Gastrocnemius medialis (tissue), 4 donors: Measurements from ENCODE around the gene TRIM71. TPM values are rescaled to one million over a fixed set of nuclear protein-coding genes. Genes with fewer than 3 reads are reported as not detected.

Experiments used
- ATAC-seq, 2 donors: fragments of 150-250 bp; one replicate each; pipeline ENCODE4 v1.9.1; 2016
- DNase-seq, 2 donors: peaks; one replicate each; pipeline ENCODE4 v3.0.0-alpha.2; 2019
- H3K27ac ChIP-seq, 4 donors: fragments of 200-600 bp; sonication (generic); 1 replicate in 1 of 4; 2 replicates in 3 of 4; pipeline ENCODE4 v1.5.1; 2016 to 2018; ENCODE audit warnings: mild to moderate bottlenecking in 2 of 4, moderate library complexity in 1 of 4
- H3K27me3 ChIP-seq, 3 donors: fragments of 200-600 bp; sonication (generic) in 2 of 3; 1 replicate in 1 of 3; 2 replicates in 2 of 3; pipeline versions ENCODE4 v1.5.1 to v1.6.0; 2016 to 2019; ENCODE audit warnings: mild to moderate bottlenecking in 1 of 3, moderate library complexity in 1 of 3
- H3K36me3 ChIP-seq, 2 donors: fragments of 200-600 bp; sonication (generic) in 1 of 2; one replicate each; pipeline ENCODE4 v1.5.1; 2017 to 2018
- H3K4me1 ChIP-seq, 2 donors: fragments of 200-600 bp; sonication (generic) in 1 of 2; one replicate each; pipeline ENCODE4 v1.5.1; 2016 to 2017; ENCODE audit warnings: mild to moderate bottlenecking in 2 of 2
- H3K4me3 ChIP-seq, 4 donors: fragments of 200-600 bp; sonication (generic) in 3 of 4; 1 replicate in 1 of 4; 2 replicates in 3 of 4; pipeline ENCODE4 v1.5.1; 2016 to 2019; ENCODE audit warnings: mild to moderate bottlenecking in 2 of 4
- H3K9me3 ChIP-seq, 3 donors: fragments of 200-600 bp; sonication (generic) in 2 of 3; 1 replicate in 1 of 3; 2 replicates in 2 of 3; pipeline ENCODE4 v1.5.1; 2016 to 2019
- POLR2A ChIP-seq, 2 donors: fragments of 450-650 bp; IDR thresholded peaks; one replicate each; pipeline ENCODE4 v1.6.1; 2017; ENCODE audit warnings: antibody characterized with exemption in 2 of 2, mild to moderate bottlenecking in 2 of 2, moderate library complexity in 2 of 2
- in situ Hi-C, 4 donors: fragments of 200-750 bp; cut with MboI; loops; one replicate each; pipeline versions ENCODE4 v1.15.0 to v1.8.0; 2017; ENCODE audit warnings: low sequenced_read_pairs in 4 of 4
- intact Hi-C: fragments of 100-400 bp; cut with DNase I; formaldehyde crosslinking; loops from one replicate; pipeline ENCODE4 v1.15.1; 2023; ENCODE audit warnings: low total_unique reads
- total RNA-seq, 4 donors: library from RNA; depleted of rRNA; stranded (reverse); fragments of >200 nt; gene quantifications; one replicate each; pipeline versions ENCODE4 v1.1.0 to v1.2.3, GENCODE V29; 2016
- TF ChIP-seq, protein P1 (sequence below), 5 experiments: fragments of 450-650 bp in 3 of 5; fragments of 200-600 bp in 2 of 5; sonication (generic) in 2 of 5; IDR thresholded peaks in 4 of 5; conservative IDR thresholded peaks in 1 of 5; 1 replicate in 4 of 5; 2 replicates in 1 of 5; pipeline ENCODE4 v1.5.1; 2016 to 2019; ENCODE audit warnings: antibody characterized with exemption in 5 of 5, mild to moderate bottlenecking in 3 of 5, moderate library complexity in 3 of 5

The TRIM71 gene
- total RNA-seq, 4 donors from 2014 or later = not detected

DNA sequence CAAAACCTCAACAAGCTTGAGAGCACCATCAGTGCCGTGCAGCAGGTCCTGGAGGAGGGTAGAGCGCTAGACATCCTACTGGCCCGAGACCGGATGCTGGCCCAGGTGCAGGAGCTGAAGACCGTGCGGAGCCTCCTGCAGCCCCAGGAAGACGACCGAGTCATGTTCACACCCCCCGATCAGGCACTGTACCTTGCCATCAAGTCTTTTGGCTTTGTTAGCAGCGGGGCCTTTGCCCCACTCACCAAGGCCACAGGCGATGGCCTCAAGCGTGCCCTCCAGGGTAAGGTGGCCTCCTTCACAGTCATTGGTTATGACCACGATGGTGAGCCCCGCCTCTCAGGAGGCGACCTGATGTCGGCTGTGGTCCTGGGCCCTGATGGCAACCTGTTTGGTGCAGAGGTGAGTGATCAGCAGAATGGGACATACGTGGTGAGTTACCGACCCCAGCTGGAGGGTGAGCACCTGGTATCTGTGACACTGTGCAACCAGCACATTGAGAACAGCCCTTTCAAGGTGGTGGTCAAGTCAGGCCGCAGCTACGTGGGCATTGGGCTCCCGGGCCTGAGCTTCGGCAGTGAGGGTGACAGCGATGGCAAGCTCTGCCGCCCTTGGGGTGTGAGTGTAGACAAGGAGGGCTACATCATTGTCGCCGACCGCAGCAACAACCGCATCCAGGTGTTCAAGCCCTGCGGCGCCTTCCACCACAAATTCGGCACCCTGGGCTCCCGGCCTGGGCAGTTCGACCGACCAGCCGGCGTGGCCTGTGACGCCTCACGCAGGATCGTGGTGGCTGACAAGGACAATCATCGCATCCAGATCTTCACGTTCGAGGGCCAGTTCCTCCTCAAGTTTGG is 72.9 kb downstream of the TRIM71 start:
- Histone ChIP-seq H3K9me3 (no peaks in the 10 kb centered on the region), H3K4me1 (no peaks in the 10 kb centered on the region), H3K4me3 (no peak overlapping the region), H3K36me3 (no peaks in the 10 kb centered on the region), H3K27me3 (peaks cover 0 to 4% (median 0%) of the 10 kb centered on the region in 3 donors), H3K27ac (no peak overlapping the region)
- intact Hi-C loops (no loop called here), in situ Hi-C loops (no loop called here)
- DNase-seq (no peak), ATAC-seq (no peak)
- TF ChIP-seq POLR2A (IDR thresholded peaks at IDR 0.05) = no peak
- TF ChIP-seq, protein P1, sequence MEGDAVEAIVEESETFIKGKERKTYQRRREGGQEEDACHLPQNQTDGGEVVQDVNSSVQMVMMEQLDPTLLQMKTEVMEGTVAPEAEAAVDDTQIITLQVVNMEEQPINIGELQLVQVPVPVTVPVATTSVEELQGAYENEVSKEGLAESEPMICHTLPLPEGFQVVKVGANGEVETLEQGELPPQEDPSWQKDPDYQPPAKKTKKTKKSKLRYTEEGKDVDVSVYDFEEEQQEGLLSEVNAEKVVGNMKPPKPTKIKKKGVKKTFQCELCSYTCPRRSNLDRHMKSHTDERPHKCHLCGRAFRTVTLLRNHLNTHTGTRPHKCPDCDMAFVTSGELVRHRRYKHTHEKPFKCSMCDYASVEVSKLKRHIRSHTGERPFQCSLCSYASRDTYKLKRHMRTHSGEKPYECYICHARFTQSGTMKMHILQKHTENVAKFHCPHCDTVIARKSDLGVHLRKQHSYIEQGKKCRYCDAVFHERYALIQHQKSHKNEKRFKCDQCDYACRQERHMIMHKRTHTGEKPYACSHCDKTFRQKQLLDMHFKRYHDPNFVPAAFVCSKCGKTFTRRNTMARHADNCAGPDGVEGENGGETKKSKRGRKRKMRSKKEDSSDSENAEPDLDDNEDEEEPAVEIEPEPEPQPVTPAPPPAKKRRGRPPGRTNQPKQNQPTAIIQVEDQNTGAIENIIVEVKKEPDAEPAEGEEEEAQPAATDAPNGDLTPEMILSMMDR (IDR thresholded peaks at IDR 0.05 in 4 of 5, conservative IDR thresholded peaks at IDR 0.05 in 1 of 5) = no peak

DNA sequence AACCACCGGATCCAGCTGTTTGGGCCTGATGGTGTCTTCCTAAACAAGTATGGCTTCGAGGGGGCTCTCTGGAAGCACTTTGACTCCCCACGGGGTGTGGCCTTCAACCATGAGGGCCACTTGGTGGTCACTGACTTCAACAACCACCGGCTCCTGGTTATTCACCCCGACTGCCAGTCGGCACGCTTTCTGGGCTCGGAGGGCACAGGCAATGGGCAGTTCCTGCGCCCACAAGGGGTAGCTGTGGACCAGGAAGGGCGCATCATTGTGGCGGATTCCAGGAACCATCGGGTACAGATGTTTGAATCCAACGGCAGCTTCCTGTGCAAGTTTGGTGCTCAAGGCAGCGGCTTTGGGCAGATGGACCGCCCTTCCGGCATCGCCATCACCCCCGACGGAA is 73.6 kb downstream of the TRIM71 start:
- DNase-seq (no peak), ATAC-seq (no peak)
- in situ Hi-C loops = no loop called here
- peaks cover 0 to 4% (median 0%) of the 10 kb centered on the region in 3 donors for H3K27me3 ChIP-seq
- intact Hi-C loops = no loop called here
- H3K36me3 ChIP-seq = no peaks in the 10 kb centered on the region
- H3K9me3 ChIP-seq = no peaks in the 10 kb centered on the region
- no peak overlapping the region for H3K27ac ChIP-seq
- no peak overlapping the region for H3K4me3 ChIP-seq
- H3K4me1 ChIP-seq = no peaks in the 10 kb centered on the region
- TF ChIP-seq POLR2A (IDR thresholded peaks at IDR 0.05) = no peak
- TF ChIP-seq, protein P1 (IDR thresholded peaks at IDR 0.05 in 4 of 5, conservative IDR thresholded peaks at IDR 0.05 in 1 of 5) = no peak

DNA sequence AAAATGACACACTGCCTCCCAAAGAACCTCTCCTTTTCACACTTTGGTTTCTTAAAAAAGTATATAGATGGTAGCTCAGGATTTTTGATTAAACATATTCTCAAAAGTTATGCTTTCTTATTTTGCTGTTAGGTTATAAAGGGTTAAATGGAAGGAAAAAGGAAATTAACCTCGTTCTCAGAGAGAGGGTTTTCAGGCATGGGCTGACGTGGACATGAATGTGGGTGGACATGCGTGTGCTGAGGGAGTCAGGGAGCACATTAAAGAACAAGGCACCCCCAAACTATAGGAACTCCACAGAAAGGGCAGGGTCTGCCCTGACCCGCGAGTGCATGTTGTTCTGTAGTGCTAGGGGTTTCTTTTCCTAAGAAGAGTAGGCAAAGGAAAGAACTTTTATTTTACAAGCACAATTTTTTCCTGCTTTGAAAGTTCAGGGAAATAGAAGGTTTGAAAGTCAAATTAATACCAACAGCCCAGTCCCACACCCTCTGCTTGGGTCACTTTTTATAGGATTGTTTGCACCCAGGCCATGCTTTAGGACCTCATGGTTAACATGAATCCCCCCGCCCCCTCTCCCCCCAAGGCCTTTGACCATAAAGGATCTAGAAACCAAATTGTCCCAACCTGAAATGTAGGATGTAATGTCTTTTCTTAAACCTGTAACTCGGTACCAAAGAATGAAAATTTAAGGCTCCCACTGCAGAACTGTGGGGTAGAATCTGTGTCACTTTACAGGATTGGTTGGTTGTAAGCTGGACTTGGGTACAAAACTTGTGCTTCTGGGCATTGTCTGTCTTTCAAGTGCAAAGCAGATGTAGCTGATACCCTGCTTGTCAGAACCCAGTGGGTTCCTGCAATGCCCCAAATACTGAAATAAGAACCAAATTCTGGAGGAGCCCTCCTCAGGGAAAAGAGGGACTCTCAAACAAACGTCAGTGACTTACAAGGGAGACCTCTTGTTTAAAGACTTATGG is 75.1 kb downstream of the TRIM71 start:
- in situ Hi-C loops = no loop called here
- no peaks in the 10 kb centered on the region for H3K9me3 ChIP-seq
- no peak for DNase-seq
- H3K36me3 ChIP-seq = no peaks in the 10 kb centered on the region
- peaks cover 0 to 6% (median 0%) of the 10 kb centered on the region in 3 donors for H3K27me3 ChIP-seq
- no peaks in the 10 kb centered on the region for H3K4me1 ChIP-seq
- no peak for ATAC-seq
- no peak overlapping the region for H3K27ac ChIP-seq
- TF ChIP-seq, protein P1 (IDR thresholded peaks at IDR 0.05 in 4 of 5, conservative IDR thresholded peaks at IDR 0.05 in 1 of 5) = no peak
- TF ChIP-seq POLR2A (IDR thresholded peaks at IDR 0.05) = no peak
- H3K4me3 ChIP-seq = no peak overlapping the region
- intact Hi-C loops = no loop called here

DNA sequence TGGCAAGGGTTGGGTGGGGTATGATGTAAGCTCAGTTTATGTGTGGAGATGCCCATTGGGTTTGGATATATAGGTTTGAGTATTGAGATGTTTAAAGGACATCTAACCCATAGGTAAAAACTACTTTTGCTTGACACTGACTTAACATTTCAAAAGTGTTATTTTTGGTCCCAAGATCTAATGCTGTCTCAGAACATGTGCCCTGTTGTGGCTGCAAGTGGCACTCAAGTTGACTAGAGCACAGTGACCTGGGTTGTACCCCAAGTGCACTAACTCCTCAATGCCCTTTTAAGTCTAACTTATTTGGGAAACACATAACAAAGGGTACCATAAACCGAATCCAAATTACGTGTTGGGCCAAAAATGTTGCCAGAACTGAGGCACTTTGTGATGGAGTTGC is 77.2 kb downstream of the TRIM71 start:
- H3K27ac ChIP-seq = no peak overlapping the region
- DNase-seq = no peak
- H3K9me3 ChIP-seq = no peaks in the 10 kb centered on the region
- intact Hi-C loops = no loop called here
- in situ Hi-C loops = no loop called here
- peaks cover 0 to 9% (median 0%) of the 10 kb centered on the region in 3 donors for H3K27me3 ChIP-seq
- no peaks in the 10 kb centered on the region for H3K36me3 ChIP-seq
- H3K4me3 ChIP-seq = no peak overlapping the region
- no peaks in the 10 kb centered on the region for H3K4me1 ChIP-seq
- TF ChIP-seq, protein P1 (IDR thresholded peaks at IDR 0.05 in 4 of 5, conservative IDR thresholded peaks at IDR 0.05 in 1 of 5) = no peak
- no peak for TF ChIP-seq POLR2A (IDR thresholded peaks at IDR 0.05)
- ATAC-seq = no peak
